Endometrial microvascular endothelial cells (primary cell): Measurements from ENCODE around the gene OR2L3. TPM values are rescaled to one million over a fixed set of nuclear protein-coding genes. Genes with fewer than 3 reads are reported as not detected.
"Not testable (repeated sequence)": the region's sequence is repeated elsewhere in the genome, so short reads cannot be mapped to it uniquely, and the experiment has no call there.

Source experiments
- in situ Hi-C: cut with HindIII; loops from 2 replicates; pipeline ENCODE4 v1.10.0; 2017; ENCODE audit warnings: low sequenced_read_pairs, low pct_unique_long_range_greater_than_20kb; ENCODE audit errors: inconsistent ontology term
- total RNA-seq: library from RNA; depleted of rRNA; stranded (reverse); fragments of >200 nt; gene quantifications from one replicate; pipeline ENCODE4 v1.2.3, GENCODE V29; 2015; ENCODE audit errors: inconsistent ontology term

The OR2L3 gene
- not detected for total RNA-seq

GRCh38 chr1:248046536-248046935 is at the start of gene OR2L3:
TSS of gene OR2L3 (plus strand) at chr1:248046836. CDS start at chr1:248060682, 13,846 bp downstream.
- in situ Hi-C loops = no loop called here

- in situ Hi-C loops = no loop called here
Observed at GRCh38 chr1:247998811-247999210, 47.8 kb upstream of the OR2L3 start.

- in situ Hi-C loops = no loop called here
Observed at GRCh38 chr1:248000169-248000568, 46.5 kb upstream of the OR2L3 start.

DNA sequence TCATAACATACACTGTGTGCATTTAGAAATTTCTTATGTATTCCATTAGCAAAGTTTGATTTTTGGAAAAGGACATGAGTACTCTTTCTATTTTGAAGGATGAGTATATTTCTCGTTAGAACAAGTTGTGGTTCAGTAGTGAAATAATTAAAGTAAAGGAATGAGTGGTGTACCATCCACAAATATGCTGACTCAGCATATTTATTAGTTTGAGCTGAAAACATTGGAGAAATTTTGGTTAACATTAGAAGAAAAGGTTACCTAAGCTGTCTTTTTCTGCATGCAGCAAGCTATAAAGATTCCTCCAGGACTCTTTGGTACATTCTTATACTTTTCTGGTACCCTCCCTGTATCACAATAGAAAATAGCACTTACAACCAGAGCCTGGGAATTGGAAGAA is 38.9 kb upstream of the OR2L3 start:
- in situ Hi-C loops = no loop called here

DNA sequence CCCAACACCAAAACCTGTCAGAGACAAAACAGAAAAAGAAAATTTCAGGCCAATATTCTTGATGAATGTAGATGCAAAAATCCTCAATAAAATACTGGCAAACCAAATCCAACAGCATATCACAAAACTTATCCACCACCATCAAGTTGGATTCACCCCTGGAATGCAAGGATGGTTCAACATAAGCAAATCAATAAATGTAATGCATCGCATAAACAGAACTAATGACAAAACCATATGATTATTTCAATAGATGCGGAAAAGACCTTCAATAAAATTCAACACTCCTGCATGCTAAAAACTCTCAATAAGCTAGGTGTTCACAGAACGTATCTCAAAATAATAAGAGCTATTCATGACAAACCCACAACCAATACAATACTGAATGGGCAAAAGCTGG is 37.0 kb upstream of the OR2L3 start:
- in situ Hi-C loops = no loop called here

GRCh38 chr1:248013229-248013710 is 33.4 kb upstream of the OR2L3 start, which contains the start of gene OR2L5:
TSS of gene OR2L5 (plus strand) at chr1:248013660. CDS start at chr1:248021948, 8,288 bp downstream.
- in situ Hi-C loops = no loop called here

GRCh38 chr1:248015803-248016202 is 30.8 kb upstream of the OR2L3 start:
- in situ Hi-C loops = no loop called here

GRCh38 chr1:248029770-248030169 is 16.9 kb upstream of the OR2L3 start, which contains the start of gene OR2L2:
TSS of gene OR2L2 (plus strand) at chr1:248030070. CDS start at chr1:248038268, 8,198 bp downstream.
- in situ Hi-C loops = no loop called here

DNA sequence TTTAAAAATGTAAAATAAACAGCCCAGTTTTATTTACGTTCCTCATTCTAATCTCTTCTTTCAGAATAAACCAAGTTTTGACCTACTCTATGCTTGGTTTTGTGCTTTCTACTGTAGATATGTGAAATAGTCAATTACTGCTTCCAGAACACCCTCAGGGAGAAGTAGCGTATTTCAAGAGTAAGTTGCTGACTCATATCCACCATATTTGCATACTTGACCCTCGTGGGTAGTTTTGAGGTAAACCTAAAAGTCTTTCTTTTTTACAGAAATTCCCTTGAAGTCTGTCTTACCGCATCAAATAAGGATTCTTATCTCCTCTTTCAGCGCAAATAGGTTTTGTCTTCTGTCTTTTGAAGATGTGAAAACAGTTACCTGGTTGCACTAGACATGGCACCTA is 1.4 kb upstream of the OR2L3 start:
- in situ Hi-C loops = no loop called here

DNA sequence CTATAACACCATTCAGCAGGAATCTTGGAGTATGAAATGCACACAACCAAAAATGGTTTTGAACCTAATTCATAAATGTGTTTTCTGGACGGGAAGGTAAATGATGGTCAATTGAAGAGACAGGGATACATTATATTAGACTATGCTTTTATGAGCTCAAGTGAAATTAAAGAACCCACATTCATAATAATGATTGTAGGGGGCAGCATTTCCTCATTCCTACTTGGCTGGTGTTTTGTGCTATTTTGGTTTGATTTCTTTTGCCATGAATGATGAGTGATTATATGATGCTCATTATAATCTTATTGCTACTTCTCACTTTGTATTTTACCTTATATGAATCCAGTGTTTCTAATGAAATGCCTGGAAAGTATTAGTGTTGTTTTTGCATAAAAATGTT is 372 bp downstream of the OR2L3 start:
- in situ Hi-C loops = no loop called here

GRCh38 chr1:248054671-248055070 is 8.0 kb downstream of the OR2L3 start:
- in situ Hi-C loops = no loop called here

- in situ Hi-C loops = no loop called here
Observed at GRCh38 chr1:248055261-248055660, 8.6 kb downstream of the OR2L3 start.

- in situ Hi-C loops = no loop called here
Observed at GRCh38 chr1:248065071-248065470, 18.4 kb downstream of the OR2L3 start.

DNA sequence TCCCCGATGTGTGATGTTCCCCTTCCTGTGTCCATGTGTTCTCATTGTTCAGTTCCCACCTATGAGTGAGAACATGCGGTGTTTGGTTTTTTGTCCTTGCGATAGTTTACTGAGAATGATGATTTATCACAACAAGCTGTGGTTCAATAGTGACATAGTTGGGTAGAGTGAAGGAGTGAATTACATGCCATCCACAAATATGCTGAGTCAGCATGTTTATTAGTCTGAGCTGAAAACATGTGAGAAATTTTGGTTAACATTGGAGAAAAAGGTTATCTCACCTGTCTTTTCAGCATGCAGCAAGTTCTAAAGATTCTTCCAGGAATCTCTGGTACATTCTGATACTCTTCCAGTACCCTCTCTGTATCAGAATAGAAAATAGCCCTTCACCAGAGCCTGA is 19.0 kb downstream of the OR2L3 start:
- in situ Hi-C loops = no loop called here

- in situ Hi-C loops = not testable (repeated sequence)
Observed at GRCh38 chr1:248083864-248084263, 37.2 kb downstream of the OR2L3 start.

DNA sequence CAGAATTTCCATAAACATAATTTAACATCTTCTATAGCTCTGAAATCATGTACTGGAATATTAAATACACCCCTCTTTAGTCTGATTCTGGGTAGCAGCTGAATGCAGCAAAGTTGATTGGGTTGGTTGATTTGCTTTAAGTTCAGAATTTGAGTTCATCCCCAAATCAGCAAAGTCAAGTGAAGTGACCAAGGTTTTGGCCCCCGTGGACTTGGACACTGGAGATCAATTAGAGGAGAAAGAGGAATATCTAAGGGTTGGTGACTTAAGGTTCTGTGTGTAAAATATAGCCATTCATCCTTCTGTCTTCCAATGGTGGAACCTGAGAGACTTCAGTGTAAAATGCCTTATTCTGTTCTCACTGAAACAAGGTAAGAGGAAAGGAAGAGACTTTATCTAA is 48.2 kb downstream of the OR2L3 start, which contains the start of gene OR2L13:
OR2L13 (plus strand) TSS at position 301 of the 400 bp plus-strand sequence. CDS start 4,192 bp downstream, outside the sequence.
- in situ Hi-C loops = no loop called here

GRCh38 chr1:248098529-248098928 is 51.9 kb downstream of the OR2L3 start:
- in situ Hi-C loops = no loop called here

GRCh38 chr1:248102847-248103246 is 56.2 kb downstream of the OR2L3 start:
- in situ Hi-C loops = no loop called here

DNA sequence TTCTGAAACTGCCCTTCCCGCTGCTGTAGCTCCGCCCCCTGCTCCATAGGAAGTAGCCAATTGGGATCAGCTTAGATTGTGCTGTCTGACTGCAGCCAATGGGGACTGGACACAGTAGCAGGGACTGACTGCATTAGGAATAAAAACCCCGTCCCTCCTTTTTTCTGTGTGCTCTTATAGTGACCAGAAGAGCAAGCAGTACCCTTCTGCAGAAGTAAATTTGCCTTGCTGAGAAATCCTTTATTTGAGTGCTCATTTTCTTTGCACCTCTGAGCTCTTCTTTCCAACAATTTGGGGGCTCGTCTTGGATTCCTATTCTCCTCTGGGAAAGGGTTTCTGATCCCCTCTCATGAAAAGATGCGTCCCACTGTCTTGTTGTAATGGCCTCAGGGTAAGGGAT is 64.5 kb downstream of the OR2L3 start:
- in situ Hi-C loops = no loop called here
